Measurements from ENCODE around the gene NLGN1.

The NLGN1 gene

GRCh38 chr3:174162550-174162949 lies 765.0 kb downstream of the NLGN1 start:
- TF ChIP-seq CTCF (IDR thresholded peaks at IDR 0.05; ENCODE audit: borderline replicate concordance, insufficient read depth, low read depth, low read length): no peak

GRCh38 chr3:174168026-174168425 lies 770.5 kb downstream of the NLGN1 start:
- no peak overlapping the region for H3K4me3 ChIP-seq (ENCODE audit: low read depth, low read length)
- no peak for TF ChIP-seq CTCF (IDR thresholded peaks at IDR 0.05; ENCODE audit: borderline replicate concordance, insufficient read depth, low read depth, low read length)

More at GRCh38 chr3:174162550-174162949, 765.0 kb downstream of the NLGN1 start:
- no peak overlapping the region for H3K4me3 ChIP-seq (ENCODE audit: low read depth, low read length)

- TF ChIP-seq CTCF (IDR thresholded peaks at IDR 0.05; ENCODE audit: borderline replicate concordance, insufficient read depth, low read depth, low read length): no peak
- H3K4me3 ChIP-seq (ENCODE audit: low read depth, low read length): no peak overlapping the region
These were observed 771.2 kb downstream of the NLGN1 start for GRCh38 chr3:174168538-174169254.

- TF ChIP-seq CTCF (IDR thresholded peaks at IDR 0.05; ENCODE audit: borderline replicate concordance, insufficient read depth, low read depth, low read length): no peak
- H3K4me3 ChIP-seq (ENCODE audit: low read depth, low read length): no peak overlapping the region
These were observed 772.2 kb downstream of the NLGN1 start for GRCh38 chr3:174169736-174170135.

- no peak for TF ChIP-seq CTCF (IDR thresholded peaks at IDR 0.05; ENCODE audit: borderline replicate concordance, insufficient read depth, low read depth, low read length)
These were observed 772.7 kb downstream of the NLGN1 start for GRCh38 chr3:174170248-174170647.

GRCh38 chr3:174186377-174186989 lies 788.9 kb downstream of the NLGN1 start:
- TF ChIP-seq CTCF (IDR thresholded peaks at IDR 0.05; ENCODE audit: borderline replicate concordance, insufficient read depth, low read depth, low read length): no peak
- no peak overlapping the region for H3K4me3 ChIP-seq (ENCODE audit: low read depth, low read length)

More at GRCh38 chr3:174170248-174170647, 772.7 kb downstream of the NLGN1 start:
- no peak overlapping the region for H3K4me3 ChIP-seq (ENCODE audit: low read depth, low read length)

- H3K4me3 ChIP-seq (ENCODE audit: low read depth, low read length): no peak overlapping the region
- TF ChIP-seq CTCF (IDR thresholded peaks at IDR 0.05; ENCODE audit: borderline replicate concordance, insufficient read depth, low read depth, low read length): no peak
These were observed 793.8 kb downstream of the NLGN1 start for GRCh38 chr3:174191380-174191779.

All from GM12875 (cell line).